IPS DF 4.7 (cell line): ENCODE measurements around the gene SGSH.
"Not testable (repeated sequence)": the region's sequence is repeated elsewhere in the genome, so short reads cannot be mapped to it uniquely, and the experiment has no call there.

Experiments used
- DNase-seq: peaks from one replicate; pipeline ENCODE4 v3.0.0-alpha.2; 2013; ENCODE audit warnings: low spot score; ENCODE audit errors: extremely low read depth

The SGSH gene

DNA sequence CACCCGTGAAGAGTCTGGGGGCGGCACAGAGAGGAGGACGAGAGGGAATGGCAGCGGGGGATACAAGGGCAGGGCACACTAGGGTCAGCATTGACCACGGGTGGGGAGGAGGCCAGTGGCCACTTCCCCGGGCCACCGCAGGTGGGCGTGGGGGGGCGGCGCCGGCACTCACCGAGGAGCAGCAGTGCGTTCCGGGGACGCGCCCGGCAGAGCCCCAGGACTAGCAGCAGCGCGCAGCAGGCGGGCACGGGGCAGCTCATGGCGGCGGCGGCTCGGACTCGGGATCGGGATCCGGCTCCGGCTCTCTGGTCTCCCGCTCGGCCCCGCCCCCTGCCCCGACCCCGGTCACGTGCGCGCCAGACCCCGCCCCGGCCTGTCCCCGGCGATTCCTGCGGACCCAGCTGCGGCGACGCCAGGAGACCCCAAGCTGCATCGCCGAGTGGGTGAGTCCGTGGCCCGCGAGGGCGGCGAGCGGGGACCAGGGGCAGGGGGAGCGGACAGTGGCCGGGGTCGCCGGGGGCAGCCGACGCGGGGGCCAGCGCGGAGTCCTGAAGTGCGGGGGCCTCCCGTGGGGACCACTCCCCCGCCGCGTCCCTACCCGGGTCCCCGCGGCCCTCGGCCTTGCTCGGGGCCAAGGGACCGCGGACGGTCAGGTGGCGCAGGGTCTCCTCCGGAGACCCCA lies at the start of gene SGSH, which contains the start of gene SLC26A11:
TSS of gene SGSH (minus strand) at position 280 of the 682 bp plus-strand sequence. CDS start at position 260, 20 bp downstream.
TSS of gene SLC26A11 (plus strand) at position 374 of the 682 bp plus-strand sequence. CDS start 1,134 bp downstream, outside the sequence.
- DNase-seq: no peak

DNA sequence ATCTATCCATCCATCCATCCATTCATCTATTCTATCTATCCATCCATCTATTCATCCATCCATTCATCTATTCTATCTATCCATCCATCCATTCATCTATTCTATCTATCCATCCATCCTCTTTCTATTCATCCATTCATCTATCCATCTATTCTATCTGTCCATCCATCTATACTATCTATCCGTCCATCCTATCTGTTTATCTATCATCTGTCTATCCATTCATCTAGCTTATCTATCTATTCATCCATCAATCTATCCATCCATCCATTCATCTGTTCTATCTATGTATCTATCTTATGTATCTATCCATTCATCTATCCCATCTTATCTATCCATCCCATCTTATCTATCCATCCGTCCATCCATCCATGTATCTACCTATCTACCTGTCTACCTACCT lies 49.3 kb upstream of the SGSH start:
- DNase-seq: no peak

DNA sequence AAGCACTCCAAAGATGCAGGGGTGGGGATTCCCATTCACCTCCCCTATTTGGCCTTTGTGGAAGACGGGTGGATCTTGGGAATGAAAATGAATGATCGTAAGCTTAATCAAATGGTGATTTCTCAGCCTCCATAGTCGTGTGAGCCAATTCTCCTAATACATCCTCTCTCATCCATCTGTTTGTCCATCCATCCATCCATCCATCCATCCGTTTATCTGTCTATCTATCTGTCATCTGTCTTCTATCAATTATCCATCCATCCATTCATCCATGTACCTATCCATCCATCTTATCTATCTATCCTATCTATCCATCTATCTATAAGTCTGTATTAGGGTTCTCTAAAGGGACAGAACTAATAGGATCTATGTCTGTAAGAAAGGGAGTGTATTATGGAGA lies 48.3 kb upstream of the SGSH start:
- no peak for DNase-seq

DNA sequence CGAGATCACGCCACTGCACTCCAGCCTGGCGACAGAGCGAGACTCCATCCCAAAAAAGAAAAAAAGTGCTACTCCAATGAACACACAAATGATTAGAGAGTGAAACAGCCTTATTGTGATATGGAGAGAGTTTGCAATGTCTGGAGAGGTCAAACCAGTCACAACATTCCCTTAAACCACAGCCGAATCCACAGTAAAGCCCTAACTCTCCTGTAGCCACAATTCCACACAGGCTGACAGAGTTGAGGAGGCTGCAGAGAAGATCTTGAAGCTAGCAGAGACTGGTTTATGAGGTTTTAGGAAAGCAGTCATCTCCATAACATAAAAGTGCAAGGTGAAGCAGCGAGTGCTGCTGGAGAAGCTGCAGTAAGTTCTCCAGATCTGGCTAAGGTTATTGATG lies 47.3 kb upstream of the SGSH start:
- no peak for DNase-seq

DNA sequence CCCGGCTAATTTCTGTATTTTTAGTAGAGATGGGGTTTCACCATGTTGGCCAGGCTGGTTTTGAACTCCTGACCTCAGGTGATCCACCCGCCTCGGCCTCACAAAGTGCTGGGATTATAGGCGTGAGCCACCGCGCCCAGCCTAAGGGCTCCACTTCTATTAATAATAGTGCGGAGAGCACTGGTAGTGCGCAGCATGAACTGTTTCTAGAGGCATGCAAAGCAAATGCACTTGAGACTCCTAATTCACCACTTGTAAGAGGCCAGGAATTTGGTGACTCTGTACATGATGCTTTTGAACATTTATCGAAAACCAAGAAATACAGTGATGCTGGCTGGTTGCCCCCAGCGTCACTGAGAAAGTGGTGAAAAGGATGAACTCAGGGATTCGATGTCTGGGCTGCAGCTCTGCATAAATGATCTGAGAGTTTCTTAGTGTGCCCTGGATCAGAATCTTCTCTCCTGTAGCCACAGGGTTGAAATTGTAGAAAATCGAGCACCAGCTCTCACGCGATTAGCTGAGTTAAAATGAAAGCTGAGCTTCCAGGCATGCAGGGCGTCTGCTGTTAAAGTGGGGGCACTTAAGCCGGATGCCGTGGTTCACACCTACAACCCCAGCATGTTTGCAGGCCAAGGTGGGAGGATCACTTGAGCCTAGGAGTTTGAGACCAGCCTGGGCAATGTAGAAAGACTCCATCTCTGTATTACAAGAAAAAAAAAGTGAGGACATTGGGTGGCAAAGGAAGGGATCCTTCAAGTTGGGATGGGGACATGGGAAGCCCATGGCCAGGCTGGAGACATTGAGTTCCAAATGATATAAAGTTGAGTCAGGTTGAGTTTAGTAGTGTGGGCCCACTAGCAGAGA lies 45.3 kb upstream of the SGSH start:
- no peak for DNase-seq

DNA sequence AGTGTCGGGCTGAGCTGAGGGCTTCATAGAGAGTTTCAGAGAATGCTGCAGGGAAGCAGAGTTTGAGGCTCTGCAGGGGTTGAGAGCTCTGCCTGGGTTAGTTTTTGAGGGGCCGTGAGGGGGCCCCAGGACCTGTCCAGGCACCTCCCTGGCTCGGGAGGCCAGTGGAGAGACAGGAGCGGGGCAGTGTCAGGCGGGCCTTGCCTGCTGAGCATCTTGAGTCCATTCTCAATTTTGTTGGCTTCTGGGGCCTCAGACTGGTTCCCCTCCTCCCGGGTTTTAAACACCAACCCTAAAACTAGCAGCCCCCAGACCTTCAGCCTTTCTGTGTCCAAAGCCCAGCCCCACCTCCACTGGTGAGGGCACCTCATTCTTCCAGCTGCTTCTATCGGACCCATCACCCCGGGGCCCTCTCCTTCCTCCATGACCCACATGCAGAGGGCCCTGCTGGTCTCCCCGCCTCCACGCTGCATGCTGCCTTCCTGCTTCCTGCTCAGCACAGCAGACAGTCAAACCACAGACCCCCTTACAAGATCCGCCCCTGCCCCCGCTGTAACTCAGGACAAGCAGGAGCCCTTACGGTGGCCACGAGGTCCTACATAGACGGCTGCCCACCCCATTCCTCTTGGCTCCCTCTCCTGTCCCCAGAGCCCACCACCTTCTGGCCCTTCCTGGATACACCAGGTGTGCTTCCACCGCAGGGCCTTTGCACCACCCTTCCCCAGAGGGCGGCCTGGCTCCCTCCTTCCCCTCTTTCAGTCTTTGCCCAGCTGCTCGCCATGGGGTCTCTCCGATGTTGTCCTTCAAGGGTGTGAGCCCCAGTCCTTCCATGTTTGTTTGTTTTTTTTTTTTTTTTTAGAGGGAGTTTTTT lies 44.3 kb upstream of the SGSH start:
- no peak for DNase-seq

DNA sequence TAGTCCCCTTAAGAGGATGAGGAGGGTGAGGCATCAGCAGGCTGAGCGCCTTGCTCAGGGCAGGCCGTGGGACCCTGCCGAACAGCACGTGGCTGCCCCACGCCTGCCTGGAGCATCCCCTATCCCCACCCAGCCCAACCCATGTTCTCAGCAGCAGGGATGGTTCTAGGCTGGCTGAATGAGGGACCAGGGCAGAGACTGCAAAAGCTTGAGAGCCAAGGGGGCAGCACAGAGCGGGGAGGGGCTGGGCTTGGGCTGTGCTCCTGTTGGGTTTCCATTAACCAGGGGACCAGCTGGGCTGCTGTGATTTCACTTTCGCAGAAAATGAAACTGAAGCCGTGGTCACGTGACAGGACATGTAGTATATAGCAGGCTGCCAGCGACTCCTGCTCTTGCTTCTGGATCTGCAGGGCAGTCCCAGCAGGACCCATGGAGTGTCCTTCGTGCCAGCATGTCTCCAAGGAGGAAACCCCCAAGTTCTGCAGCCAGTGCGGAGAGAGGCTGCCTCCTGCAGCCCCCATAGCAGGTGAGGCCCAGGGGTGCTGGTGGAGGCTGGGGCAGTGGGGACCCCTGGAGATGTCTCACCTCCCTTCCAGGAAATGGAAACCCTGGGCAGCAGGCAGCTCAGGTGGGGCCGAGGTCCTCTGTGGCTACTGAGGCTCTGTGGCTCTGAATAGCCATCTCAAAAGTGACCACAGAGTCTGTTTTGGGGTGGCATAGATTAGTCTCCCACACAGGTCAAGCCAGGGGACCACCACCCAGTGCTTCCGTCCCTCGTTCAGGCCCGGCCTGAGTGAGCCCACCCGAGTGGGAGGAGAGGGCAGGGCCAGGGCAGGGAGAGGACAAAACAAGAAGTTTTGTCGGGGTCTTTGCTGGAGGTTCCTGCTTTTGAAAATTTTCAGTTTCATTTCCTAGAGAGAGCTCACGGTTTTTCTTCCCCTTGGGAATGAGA lies 43.4 kb upstream of the SGSH start:
- no peak for DNase-seq

DNA sequence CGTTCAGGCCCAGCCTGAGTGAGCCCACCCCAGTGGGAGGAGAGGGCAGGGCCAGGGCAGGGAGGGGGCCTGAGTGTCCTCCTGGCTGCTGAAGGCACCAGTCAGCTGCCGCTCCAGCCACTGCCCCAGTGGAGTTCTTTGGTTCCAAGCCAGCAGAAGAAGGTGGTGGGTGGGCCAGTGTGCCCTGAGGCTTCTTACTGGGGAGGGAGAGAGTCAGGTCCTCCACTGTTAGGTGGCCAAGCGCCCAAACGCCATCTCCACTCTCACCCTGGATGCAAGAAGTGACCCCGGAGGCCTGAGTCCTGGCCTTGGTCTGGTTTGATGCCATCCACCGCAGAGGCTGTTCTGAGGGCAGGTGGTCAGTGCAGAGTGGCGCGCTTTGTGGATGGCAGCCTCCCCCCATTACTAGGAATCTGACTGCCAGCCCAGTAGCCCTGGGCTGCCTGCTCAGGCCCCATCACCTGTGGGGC lies 42.7 kb upstream of the SGSH start:
- DNase-seq: no peak

DNA sequence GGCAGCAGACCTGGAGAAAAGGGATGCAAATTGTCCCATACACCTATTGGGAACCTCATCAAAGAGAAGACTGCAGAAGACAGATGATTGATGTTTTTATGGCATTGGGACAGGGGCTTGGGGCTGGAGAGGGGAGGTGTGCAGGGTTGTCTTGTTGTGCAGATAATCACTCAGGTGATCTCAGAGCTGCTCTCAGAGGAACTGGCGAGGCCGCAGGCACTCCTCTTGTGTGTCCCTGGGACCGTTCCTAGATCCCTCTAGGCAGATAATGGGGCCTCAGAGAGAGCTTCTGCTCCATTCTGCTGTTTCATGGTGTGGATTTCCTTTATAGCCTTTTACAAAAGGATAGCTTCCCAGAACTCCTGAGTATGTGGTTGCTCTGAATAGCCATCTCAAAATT lies 42.2 kb upstream of the SGSH start:
- no peak for DNase-seq

DNA sequence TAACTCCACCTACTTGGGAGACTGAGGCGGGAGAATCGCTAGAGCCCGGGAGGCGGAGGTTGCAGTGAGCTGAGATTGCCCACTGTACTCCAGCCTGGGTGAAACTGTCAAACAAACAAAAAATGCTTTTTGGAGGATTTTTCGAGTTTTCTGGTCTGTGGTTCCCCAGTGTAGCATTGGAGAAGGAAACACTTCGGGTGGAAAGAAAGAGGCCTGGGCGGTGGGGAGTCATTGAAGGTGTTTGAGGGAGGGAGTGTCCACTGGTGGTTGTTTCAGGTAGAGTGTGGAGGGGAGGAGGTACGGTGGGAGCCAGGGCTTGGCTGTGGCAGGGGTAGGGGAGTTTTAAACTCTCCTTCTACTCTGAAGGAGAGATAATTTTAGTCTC lies 41.8 kb upstream of the SGSH start:
- no peak for DNase-seq

DNA sequence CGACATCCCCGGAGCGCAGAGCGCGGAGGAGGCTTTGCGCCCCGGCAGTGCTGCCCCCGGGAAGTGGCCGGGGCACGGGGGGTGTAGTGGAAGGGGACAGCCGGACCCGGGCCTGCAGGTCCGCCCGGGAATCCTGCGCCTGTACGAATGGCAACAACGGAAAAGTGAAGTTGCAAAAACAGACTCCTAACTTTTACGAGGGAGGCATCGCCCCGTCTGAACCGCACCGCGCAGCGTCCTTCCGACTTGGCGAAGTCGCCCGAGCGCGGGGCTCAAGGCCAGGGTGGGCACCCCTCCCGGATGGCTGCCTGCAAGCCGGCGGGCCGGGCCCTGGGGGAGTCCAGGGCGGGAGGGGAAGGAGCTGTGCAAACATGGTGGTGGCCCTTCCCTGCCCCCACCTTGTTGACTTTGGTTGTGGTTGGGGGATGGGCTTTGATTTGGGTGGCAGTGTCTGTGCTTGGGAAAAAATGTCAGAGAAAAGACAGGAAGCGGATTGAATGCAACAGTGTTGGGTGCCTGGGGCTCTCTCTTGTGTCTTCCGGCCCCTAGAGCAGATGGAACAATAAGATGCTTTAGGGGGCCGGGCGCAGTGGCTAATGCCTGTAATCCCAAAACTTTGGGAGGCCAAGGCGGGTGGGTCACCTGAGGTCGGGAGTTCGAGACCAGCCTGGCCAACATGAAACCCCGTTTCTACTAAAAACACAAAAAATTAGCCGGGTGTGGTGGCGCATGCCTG lies 41.2 kb upstream of the SGSH start:
- DNase-seq: peak; percentile 80

DNA sequence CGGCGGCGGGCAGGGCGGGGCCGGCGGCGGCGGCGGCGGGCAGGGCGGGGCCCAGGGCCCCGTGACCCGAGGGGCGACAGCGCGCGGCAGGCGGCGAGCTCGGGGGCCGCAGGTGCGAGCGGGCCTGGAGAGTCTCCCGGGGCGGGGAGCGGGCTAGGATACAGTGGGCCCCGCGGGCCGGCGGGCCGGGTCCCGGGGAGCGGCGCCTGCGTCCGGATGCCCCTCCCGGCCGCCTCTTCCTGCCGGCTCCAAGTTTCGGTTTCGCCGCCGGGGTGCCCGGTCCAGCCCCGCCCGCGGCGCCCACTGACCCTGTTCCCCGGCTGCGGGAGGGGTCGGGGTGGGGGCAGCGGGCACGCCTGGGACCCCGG lies 40.6 kb upstream of the SGSH start, which contains the start of gene RNF213:
TSS of gene RNF213 (plus strand) at position 62 of the 368 bp plus-strand sequence. CDS start 2,830 bp downstream, outside the sequence.
- DNase-seq: no peak

DNA sequence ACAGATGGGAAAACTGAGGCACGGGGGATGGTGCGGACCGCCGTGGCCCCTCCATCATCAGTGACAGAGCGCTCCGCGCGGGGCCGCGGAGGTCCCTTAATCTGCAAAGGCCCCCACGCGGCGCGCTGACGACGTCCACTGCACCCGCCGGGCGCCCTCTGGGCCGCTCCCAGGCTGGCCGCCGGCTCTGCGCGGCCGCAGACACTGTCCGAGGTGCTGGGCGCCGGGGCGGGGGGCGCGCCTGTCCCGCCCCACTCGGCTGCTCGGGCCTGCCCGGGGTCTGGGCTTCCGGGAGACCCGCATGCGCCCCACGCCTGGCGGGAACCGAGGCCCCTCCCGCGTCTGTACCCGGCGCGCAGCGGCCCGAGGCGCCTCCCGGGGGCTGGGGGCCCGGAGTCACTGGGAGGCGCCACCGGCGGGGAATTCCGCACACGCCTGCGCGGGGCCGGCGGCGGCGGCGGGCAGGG lies 40.0 kb upstream of the SGSH start:
- DNase-seq: no peak

DNA sequence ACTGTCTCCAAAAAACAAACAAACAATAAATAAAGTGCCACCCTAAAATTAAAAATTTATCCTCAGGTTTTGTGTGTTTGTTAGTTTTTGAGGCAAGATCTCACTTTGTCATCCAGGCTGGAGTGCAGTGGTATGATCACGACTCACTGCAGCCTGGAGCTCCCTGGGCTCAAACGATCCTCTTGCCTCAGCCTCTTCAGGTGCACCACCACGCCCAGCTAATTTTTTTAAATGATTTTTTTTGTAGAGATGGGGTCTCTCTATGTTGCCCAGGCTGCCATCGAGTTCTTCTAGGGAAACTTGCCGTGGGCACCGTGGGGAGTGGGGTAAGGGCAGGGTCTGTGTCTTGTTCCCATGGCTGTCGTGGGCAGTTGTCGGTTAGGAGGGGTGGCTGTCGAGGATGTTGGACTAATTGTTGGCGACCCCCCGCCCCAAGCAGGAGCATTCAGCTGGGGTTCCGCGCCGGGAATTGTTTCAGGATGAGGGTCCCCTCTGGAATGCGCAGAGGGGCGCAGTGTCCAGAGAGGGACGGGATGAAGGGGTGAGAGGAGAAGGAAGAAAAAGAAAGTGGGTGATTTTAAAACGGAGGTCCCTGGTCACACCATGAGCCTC lies 39.4 kb upstream of the SGSH start:
- DNase-seq: no peak

DNA sequence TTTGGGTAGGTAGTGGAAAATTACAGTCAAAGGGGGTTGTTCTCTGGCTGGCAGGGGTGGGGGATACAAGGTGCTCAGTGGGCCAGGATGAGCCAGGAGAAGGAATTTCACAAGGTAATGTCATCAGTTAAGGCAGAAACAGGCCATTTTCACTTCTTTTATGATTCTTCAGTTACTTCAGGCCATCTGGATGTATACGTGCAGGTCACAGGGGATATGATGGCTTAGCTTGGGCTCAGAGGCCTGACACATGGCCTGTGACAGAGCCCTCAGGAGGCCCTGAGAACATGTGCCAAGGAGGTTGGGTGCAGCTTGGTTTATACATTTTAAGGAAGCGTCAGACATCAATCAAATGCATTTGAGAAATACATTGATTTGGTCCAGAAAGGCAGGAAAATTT lies 38.2 kb upstream of the SGSH start:
- not testable (repeated sequence) for DNase-seq

DNA sequence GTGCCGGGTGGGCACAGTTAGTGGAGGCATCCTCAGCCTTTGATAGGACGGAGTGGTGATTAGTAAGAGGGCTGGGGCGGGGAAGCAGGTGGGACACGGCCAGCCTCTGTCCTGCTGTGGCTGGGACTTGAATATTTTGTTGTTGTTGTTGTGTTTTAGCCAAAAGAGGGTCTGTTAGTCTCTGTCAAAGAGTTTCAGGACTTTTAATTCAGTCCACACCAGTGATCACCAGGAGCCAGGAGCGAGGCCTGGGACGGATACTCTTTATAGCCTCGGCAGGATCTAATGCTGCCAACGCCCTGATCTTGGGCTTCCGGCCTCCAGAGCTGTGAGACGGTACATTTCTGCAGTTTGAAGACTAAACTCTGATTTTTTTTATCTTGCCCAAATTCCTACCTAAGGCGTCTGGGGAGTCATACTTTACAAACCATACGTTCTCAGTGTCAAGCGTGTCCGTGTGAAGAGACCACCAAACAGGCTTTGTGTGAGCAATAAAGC lies 37.6 kb upstream of the SGSH start:
- no peak for DNase-seq

DNA sequence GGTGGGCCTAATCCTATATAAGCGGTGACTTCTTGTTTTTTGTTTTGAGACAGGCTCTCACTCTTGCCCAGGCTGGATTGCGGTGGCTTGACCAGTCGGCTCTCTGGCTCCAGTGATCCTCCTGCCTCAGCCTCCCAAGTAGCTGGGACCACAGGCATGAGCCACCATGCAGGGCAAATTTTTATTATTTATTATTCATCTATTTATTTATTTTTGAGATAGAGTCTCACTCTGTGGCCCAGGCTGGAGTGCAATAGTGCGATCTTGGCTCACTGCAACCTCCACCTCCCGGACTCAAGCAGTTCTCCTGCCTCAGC lies 35.9 kb upstream of the SGSH start:
- no peak for DNase-seq

DNA sequence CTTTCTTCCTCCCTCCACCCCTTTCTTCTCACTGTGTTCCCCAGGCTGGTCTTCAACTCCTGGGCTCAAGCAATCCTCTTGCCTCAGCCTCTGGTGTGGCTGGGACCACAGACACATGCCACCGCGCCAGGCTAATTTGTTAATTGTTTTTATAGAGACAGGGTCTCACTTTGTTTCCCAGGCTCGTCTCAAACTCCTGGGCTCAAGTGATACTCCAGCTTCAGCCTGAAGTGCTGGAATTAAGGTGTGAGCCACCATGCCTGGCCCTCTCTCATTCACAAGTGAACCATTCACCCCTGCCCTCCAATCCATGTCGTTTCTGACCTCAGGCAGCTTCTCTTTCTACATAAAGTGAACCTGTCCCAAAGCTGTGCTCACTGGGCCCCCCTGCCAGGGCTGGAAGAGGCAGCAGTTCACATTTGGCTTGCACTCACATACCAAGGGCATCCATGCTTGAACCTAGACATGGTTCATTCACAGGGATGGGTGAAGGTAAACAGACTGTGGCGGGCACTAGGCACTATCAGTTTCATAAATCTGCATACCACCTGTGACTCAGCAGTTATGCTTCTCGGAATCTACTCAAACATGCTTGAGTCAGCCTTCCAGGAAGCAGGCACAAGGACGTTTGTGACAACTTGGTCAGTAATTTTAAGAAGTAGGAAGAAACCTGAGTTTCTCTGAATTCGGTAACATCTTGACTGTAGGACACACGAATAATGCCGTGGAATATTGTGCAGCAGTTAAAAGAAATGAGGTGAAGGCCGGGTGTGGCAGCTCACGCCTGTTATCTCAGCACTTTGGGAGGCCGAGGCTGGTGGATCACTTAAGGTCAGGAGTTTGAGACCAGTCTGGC lies 34.5 kb upstream of the SGSH start:
- DNase-seq: no peak
